GM13976 (cell line): ENCODE data around the gene SEMA5A.

ENCODE experiments used
- DNase-seq: peaks from one replicate; pipeline ENCODE4 v3.0.0; 2012; ENCODE audit warnings: low spot score
- in situ Hi-C: fragments of 300-500 bp; cut with MboI; formaldehyde crosslinking; loops from one replicate; pipeline ENCODE4 v1.12.0; 2022; ENCODE audit warnings: low sequenced_read_pairs, mixed read lengths, inconsistent platforms; ENCODE audit not compliant: unreplicated experiment
- TF ChIP-seq, protein P1 (sequence below): IDR thresholded peaks from 2 replicates; pipeline ENCODE4 v1.5.1; 2012; ENCODE audit warnings: borderline replicate concordance, mild to moderate bottlenecking; ENCODE audit not compliant: insufficient read depth; ENCODE audit errors: extremely low read depth, missing control alignments, control extremely low read depth

Gene SEMA5A

DNA sequence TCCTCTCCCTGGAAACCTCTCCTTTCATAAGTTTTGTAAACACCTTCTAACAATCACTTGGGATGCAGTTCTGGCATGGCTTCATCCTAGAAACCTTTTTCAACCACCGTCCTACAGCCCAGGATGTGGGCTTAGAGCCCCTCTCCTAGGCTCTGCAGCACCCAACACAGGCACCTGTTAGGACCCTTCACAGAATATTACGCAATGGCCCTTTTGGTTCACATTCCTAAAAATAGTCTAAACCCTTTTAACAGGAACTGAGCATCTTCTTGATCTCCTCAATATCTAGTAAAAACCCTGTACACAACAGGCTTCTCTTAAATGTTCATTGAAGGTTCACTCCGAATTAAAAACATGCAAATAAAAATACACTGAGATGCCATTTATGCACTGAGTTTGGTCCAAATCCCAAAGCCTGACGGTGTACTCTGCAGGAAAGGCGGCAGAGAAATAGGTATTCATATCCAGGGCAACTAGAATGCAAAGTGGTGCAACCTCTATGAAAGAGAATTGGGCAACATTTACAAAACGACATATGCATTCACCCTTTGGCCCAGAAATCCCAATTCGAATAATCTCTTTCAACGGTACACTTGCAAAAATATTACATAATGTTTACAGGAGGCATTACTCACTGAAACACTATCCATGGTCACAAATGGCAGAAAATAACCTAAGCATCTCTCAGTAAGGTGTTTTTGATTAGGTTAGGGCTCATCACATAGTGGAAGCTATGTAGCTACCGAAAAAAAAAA lies 169.3 kb downstream of the SEMA5A start:
- in situ Hi-C loops: no loop called here
- TF ChIP-seq, protein P1, sequence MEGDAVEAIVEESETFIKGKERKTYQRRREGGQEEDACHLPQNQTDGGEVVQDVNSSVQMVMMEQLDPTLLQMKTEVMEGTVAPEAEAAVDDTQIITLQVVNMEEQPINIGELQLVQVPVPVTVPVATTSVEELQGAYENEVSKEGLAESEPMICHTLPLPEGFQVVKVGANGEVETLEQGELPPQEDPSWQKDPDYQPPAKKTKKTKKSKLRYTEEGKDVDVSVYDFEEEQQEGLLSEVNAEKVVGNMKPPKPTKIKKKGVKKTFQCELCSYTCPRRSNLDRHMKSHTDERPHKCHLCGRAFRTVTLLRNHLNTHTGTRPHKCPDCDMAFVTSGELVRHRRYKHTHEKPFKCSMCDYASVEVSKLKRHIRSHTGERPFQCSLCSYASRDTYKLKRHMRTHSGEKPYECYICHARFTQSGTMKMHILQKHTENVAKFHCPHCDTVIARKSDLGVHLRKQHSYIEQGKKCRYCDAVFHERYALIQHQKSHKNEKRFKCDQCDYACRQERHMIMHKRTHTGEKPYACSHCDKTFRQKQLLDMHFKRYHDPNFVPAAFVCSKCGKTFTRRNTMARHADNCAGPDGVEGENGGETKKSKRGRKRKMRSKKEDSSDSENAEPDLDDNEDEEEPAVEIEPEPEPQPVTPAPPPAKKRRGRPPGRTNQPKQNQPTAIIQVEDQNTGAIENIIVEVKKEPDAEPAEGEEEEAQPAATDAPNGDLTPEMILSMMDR: no peak
- DNase-seq: no peak

DNA sequence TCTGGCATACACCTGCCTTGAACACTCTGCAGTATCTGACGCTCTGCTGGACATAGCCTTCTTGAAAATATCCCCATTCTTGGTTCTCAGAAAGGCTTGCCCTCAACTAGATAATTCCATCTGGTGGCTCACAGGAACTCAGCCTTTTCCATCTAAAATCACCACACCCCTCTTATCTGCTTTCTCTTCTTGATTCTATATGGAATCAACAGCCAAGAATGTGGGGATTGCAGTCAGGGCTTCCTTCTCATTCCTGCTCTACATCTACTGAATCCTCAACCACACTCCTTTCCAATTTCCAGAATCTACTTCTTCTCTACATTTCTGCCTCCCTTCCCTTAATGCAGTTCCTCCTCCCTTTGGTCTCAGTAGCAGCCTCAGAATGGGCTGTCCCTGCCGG lies 170.1 kb downstream of the SEMA5A start:
- no peak for DNase-seq

DNA sequence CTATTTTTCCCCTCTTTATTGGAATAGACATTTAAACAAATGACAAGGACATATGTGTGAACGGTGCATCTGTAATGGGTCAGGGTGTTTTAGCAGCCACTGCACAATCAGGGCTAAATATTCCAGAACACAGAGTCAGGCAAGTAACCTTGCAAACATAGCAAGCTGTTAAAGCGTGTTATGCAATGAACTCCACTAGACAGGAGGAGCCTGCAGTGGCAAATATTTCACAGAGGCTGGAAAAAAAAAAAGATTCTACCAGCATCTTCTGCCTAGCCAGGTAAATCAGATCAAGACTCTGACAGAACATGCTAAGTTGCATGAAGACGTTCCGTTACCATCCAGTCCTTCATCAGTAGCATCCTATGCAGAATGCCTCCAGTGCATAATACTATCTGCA lies 171.8 kb downstream of the SEMA5A start:
- in situ Hi-C loops: no loop called here
- DNase-seq: no peak
- TF ChIP-seq, protein P1: no peak

More for the DNA sequence above, 170.1 kb downstream of the SEMA5A start:
- TF ChIP-seq, protein P1: no peak
- in situ Hi-C loops: no loop called here

DNA sequence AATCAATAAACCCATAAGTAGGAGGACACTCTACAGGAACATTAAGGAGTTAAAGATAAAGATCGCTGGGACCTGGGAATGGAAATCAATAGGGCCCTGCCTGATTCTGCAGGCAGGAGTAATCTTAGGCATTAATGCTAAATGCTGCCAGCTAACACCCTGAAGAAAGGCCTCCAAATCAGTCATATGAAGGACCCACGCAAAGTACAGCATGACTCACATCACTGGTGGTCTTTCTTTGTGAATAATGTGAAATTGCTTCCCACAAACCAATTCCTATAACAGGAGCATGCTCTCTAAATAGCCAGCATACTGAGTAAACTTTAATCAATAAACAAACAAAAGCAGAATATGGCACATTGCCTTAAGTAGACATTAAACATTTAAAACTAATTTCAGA lies 172.3 kb downstream of the SEMA5A start:
- in situ Hi-C loops: no loop called here
- TF ChIP-seq, protein P1: no peak
- DNase-seq: no peak

DNA sequence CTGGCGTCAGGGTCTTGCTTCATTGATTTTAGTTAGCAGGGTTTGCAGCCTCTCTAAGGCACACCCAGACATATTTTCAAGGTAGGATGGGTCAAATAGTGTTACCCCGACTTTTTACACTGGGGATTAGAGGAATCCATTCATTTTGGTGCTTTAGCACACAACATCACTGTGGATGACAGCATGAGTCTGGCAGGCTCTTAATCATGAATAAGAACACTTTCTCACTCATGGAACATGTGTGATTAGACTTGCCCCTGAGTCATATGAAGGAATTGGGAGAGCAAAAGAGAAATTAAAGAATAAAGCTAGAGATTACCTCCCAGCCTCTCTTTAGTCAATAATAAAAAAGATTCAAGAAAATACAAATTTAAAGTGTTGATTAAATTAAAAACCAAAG lies 175.6 kb downstream of the SEMA5A start:
- no peak for DNase-seq
- TF ChIP-seq, protein P1: no peak
- in situ Hi-C loops: no loop called here

DNA sequence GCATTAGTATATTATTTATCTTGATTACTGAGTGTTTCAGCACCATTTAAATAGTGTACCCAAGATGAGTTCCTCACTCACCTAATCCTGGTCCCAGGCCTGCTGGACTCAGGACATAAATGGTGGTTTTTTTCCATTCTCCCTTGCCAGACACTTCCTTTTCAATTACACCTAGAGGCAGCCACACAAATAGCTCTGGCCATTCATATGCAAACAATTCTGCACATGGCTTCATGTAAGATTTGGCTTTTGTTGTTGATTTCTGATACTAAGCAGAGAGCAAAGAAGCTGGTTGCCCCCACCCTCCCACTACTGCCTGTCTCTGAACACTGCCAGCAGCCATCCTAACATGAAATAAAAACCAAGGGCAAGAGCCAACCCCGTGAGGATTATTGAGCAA lies 180.4 kb downstream of the SEMA5A start:
- no peak for DNase-seq
- in situ Hi-C loops: no loop called here
- TF ChIP-seq, protein P1: no peak
